Right lobe of liver (tissue), 6 donors: Measurements from ENCODE around the gene OR10A5. TPM values are rescaled to one million over a fixed set of nuclear protein-coding genes. Genes with fewer than 3 reads are reported as not detected.

Experiments used
- ATAC-seq, 4 donors: fragments of 200-7000 bp; cut with Tn5 transposase; one replicate each; pipeline ENCODE4 v1.9.1; 2020; ENCODE audit warnings: mild to moderate bottlenecking in 4 of 4, moderate library complexity in 4 of 4
- DNase-seq, 3 donors: peaks; one replicate each; pipeline ENCODE4 v3.0.0-alpha.2; 2020
- H3K27ac ChIP-seq, 3 donors: fragments of 200-600 bp; one replicate each; pipeline ENCODE4 v1.8.0; 2022
- H3K27me3 ChIP-seq, 2 donors: fragments of 200-600 bp; one replicate each; pipeline ENCODE4 v1.8.0; 2022
- H3K36me3 ChIP-seq, 4 donors: fragments of 200-600 bp; sonication (generic) in 1 of 4; one replicate each; pipeline versions ENCODE4 v1.5.1 to v1.8.0; 2017 to 2022; ENCODE audit warnings: control low read depth in 1 of 4
- H3K4me1 ChIP-seq, 4 donors: fragments of 200-600 bp; sonication (generic) in 1 of 4; one replicate each; pipeline versions ENCODE4 v1.5.1 to v1.8.0; 2017 to 2022; ENCODE audit warnings: control low read depth in 1 of 4
- H3K4me3 ChIP-seq, 3 donors: fragments of 200-600 bp; one replicate each; pipeline ENCODE4 v1.8.0; 2022
- H3K9me3 ChIP-seq, 4 donors: fragments of 200-600 bp; sonication (generic) in 1 of 4; one replicate each; pipeline versions ENCODE4 v1.5.1 to v1.8.0; 2017 to 2022; ENCODE audit warnings: control low read depth in 1 of 4
- CTCF ChIP-seq, 4 donors: fragments of 200-600 bp in 3 of 4; fragments of 450-650 bp in 1 of 4; IDR thresholded peaks; one replicate each; pipeline versions ENCODE4 v1.5.1 to v1.8.0; 2016 to 2022; ENCODE audit warnings: antibody characterized with exemption in 4 of 4, mild to moderate bottlenecking in 2 of 4
- POLR2A ChIP-seq: fragments of 450-650 bp; IDR thresholded peaks from one replicate; pipeline ENCODE4 v1.6.1; 2017; ENCODE audit warnings: antibody characterized with exemption, mild to moderate bottlenecking
- WGBS: methylation state at CpG from one replicate; pipeline ENCODE4 v1.1.6; 2018; ENCODE audit warnings: low coverage, low lambda C conversion rate; ENCODE audit not compliant: insufficient coverage; ENCODE audit errors: missing lambda C conversion rate; 5-methylcytosine and 5-hydroxymethylcytosine counted together
- intact Hi-C, 2 donors: fragments of 100-400 bp; cut with DNase I; formaldehyde crosslinking; loops; one replicate each; pipeline versions ENCODE4 v1.11.2 to v1.14.1; 2022
- total RNA-seq, 6 experiments: library from RNA; depleted of rRNA in 2 of 6; stranded (reverse); fragments of >200 nt in 2 of 6; fragmentation: NEBNext Ultra II Directional in 3 of 6; extraction: Animal tissue kit (Norgen Biotek cat#: 25700) in 3 of 6; gene quantifications; one replicate each; pipeline versions ENCODE4 v1.1.0 to v1.2.4, GENCODE V29; 2016 to 2023
- donor health status: DM: no; HTN: yes; CAD: no.
- donor health status: DM: no; HTN: no; CAD: no.
- donor health status: DM: no; HTN: no; CAD: no.
- donor health status: DM: no; HTN: yes; CAD: no.
- donor health status: DM: no; HTN: yes; CAD: no.

Gene OR10A5
- total RNA-seq, 6 experiments from 2014 or later: not detected

GRCh38 chr11:6864438-6864837 is 19.0 kb downstream of the OR10A5 start:
- no peak for ATAC-seq
- WGBS: 91% methylated on average over 1 of the region's 1 CpG
- Histone ChIP-seq H3K4me1 (no peaks in the 10 kb centered on the region), H3K4me3 (no peak overlapping the region), H3K36me3 (no peaks in the 10 kb centered on the region), H3K27ac (no peak overlapping the region), H3K27me3 (no peaks in the 10 kb centered on the region), H3K9me3 (no peaks in the 10 kb centered on the region)
- DNase-seq: no peak
- TF ChIP-seq CTCF (IDR thresholded peaks at IDR 0.05): no peak
- no peak for TF ChIP-seq POLR2A
- intact Hi-C loops: no loop called here

- no peak overlapping the region for H3K4me3 ChIP-seq
- intact Hi-C loops: no loop called here
- H3K4me1 ChIP-seq: no peaks in the 10 kb centered on the region
- no peak for TF ChIP-seq CTCF (IDR thresholded peaks at IDR 0.05)
- no peak for TF ChIP-seq POLR2A
- DNase-seq (no peak), ATAC-seq (no peak)
- no peak overlapping the region for H3K27ac ChIP-seq
- no peaks in the 10 kb centered on the region for H3K27me3 ChIP-seq
- WGBS: 28% methylated on average over 1 of the region's 1 CpG
- H3K9me3 ChIP-seq: no peaks in the 10 kb centered on the region
- no peaks in the 10 kb centered on the region for H3K36me3 ChIP-seq
Observed at GRCh38 chr11:6871278-6871677, 25.8 kb downstream of the OR10A5 start.

GRCh38 chr11:6875761-6876160 is 30.3 kb downstream of the OR10A5 start:
- Histone ChIP-seq H3K4me1 (no peaks in the 10 kb centered on the region), H3K27ac (no peak overlapping the region), H3K36me3 (no peaks in the 10 kb centered on the region), H3K9me3 (no peaks in the 10 kb centered on the region), H3K4me3 (no peak overlapping the region), H3K27me3 (no peaks in the 10 kb centered on the region)
- TF ChIP-seq POLR2A (no peak), CTCF (IDR thresholded peaks at IDR 0.05) (no peak)
- no peak for ATAC-seq
- intact Hi-C loops: no loop called here
- DNase-seq: no peak
- WGBS: 64% methylated on average over 2 of the region's 2 CpGs

DNA sequence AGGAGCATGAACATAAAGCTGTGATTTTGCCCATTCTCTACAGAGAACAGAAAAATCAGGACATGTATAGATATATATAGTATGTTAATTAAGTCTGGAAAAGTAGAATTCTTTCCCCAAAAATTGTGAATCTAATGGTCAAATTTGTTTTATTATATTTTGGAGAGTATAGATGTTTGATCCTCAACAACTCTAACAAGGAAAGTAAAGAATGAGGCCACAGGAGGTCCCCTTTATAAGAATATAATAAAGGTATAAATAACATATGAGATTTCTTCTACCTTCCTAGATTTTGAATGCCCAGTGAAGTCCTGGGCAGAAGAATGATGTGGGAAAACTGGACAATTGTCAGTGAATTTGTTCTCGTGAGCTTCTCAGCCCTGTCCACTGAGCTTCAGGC is 30.8 kb downstream of the OR10A5 start, which contains the start of gene OR10A4:
OR10A4 (plus strand) TSS at position 301 of the 400 bp plus-strand sequence; CDS start at position 324, 23 bp downstream.
- Histone ChIP-seq H3K36me3 (no peaks in the 10 kb centered on the region), H3K4me3 (no peak within 1 kb of the TSS), H3K4me1 (no peaks in the 10 kb centered on the region), H3K9me3 (no peaks in the 10 kb centered on the region), H3K27me3 (no peaks in the 10 kb centered on the region), H3K27ac (no peak within 1 kb of the TSS)
- TF ChIP-seq CTCF (IDR thresholded peaks at IDR 0.05) (no peak), POLR2A (no peak)
- DNase-seq (no peak), ATAC-seq (no peak)
- 83% methylated on average over 1 of the region's 1 CpG for WGBS
- intact Hi-C loops: no loop called here

GRCh38 chr11:6876914-6877313 is 31.4 kb downstream of the OR10A5 start:
- TF ChIP-seq CTCF (IDR thresholded peaks at IDR 0.05): no peak
- DNase-seq (no peak), ATAC-seq (no peak)
- intact Hi-C loops: no loop called here
- Histone ChIP-seq H3K4me1 (no peaks in the 10 kb centered on the region), H3K4me3 (no peak overlapping the region), H3K36me3 (no peaks in the 10 kb centered on the region), H3K9me3 (no peaks in the 10 kb centered on the region), H3K27ac (no peak overlapping the region), H3K27me3 (no peaks in the 10 kb centered on the region)
- 74% methylated on average over 3 of the region's 3 CpGs for WGBS
